ENCODE data around the gene POLR3G.

POLR3G gene

GRCh38 chr5:90477621-90478215 is 3.1 kb downstream of the POLR3G start:
- no peak for TF ChIP-seq POLR2A (IDR thresholded peaks at IDR 0.05; ENCODE audit: low read depth, low read length)
- no peak for DNase-seq (ENCODE audit: insufficient read length, low spot score)
- no peak for FAIRE-seq

DNA sequence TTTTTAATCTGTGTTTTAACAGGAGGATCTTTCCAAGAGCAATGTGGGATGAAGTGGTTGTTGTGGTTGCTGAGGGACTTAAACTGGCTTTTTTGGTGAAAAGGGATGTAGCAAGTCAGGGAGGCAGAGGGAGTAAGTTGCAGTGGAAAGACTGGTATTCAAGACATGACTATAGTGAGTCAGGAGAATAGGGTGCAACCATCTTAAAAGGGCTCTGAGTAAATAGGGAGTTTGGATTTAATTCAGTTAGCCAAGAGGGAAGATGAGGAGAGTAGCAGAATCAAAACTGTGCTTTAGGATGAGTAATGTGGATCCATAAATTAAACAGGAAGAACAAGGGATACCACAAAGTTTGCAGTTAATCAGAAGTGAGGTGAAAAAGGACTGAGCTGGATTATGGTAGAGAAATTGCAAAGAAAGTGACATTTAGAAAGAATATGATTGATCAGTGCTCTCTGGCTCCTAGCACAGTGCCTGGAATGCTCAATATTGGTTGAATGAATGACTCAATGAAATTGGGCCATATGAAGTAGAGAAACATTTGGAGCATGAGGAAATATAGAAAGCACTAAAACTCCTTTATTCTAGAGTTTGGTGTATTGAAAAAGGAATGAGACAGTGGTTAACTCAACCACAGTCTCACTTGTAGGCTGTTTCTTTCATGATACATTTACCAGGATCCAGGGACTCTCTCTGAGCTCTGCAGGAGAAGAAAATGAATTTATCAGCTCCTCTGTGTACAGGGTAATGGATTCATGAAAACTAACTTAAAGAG is 5.1 kb downstream of the POLR3G start:
- DNase-seq (ENCODE audit: insufficient read length, low spot score) (no peak), FAIRE-seq (no peak)
- no peak for TF ChIP-seq POLR2A (IDR thresholded peaks at IDR 0.05; ENCODE audit: low read depth, low read length)

DNA sequence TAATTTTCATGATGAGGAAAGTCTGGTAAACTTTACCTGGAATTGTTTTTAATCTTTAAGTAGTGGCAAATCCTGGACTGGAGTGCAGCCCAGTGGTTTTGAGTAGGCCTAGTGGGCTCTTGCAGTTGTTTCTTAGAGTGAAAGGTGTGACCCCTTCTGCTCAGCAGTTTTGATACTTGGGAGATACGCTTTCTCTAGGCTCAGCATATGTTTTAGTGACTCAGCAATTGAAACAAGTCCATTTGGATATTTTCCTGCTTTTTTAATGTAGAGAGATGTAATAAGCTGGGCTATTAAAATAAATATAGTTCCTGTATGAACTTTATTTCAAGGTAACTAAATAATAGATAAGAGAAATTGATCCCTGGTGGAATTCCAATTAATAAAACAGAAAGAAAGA is 6.0 kb downstream of the POLR3G start:
- FAIRE-seq = no peak
- no peak for TF ChIP-seq POLR2A (IDR thresholded peaks at IDR 0.05; ENCODE audit: low read depth, low read length)
- DNase-seq (ENCODE audit: insufficient read length, low spot score) = no peak

DNA sequence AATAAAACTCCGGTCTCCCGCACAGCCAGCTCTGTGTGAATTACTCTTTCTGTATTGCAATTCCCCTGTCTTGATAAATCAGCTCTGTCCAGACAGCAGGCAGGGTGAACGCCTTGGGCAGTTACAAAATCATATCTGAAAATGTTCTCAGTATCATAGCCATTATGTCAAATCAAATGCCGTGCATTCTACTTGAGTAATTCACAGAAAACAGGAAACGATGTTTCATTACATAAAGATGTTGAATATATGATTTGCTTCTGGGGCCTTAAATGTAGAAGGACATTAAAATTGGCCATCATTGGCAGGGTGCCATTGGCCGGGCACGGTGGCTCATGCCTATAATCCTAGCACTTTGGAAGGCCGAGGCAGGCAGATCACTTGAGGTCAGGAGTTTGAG is 8.5 kb downstream of the POLR3G start:
- no peak for DNase-seq (ENCODE audit: insufficient read length, low spot score)
- TF ChIP-seq POLR2A (IDR thresholded peaks at IDR 0.05; ENCODE audit: low read depth, low read length) = no peak
- FAIRE-seq = no peak

DNA sequence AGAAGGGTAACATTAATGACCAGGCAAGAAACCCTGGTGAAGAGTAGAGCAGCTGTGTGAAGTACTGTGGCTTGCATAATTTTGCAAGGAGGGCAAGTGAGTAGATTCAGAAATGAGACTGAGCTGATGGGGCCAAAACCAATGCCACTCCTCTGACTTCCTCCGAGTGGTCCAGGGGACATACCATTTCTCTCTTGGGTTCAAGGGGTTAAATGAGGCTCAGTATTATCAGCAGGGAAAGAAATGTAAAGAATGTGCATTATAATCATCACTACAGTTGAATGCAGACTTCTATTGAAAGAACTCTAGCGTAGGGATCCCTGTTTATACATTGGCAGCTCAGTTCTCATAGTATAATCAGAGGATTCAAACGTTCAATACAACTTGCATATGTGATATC is 9.9 kb downstream of the POLR3G start:
- DNase-seq (ENCODE audit: insufficient read length, low spot score) = no peak
- no peak for TF ChIP-seq POLR2A (IDR thresholded peaks at IDR 0.05; ENCODE audit: low read depth, low read length)
- no peak for FAIRE-seq

DNA sequence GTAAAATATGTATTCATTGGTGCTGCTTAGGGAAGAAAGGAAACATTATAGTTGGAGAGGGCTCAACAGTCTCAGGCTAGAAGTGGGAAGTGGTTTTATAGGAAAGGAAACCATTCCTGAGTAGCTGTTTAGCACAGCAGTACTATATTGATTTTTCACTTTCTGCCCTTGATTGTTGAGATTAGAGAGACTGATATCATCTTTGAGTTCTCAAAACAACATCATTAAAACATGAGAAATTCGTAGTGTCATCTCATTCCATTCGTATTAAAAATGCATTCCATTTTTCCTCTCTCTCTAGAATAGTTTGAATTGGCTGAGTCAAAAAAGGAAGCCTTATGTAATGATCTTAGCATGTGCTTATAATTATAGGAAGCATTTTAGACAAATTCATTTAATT is 14.1 kb downstream of the POLR3G start:
- FAIRE-seq = peak; percentile 67
- no peak for TF ChIP-seq POLR2A (IDR thresholded peaks at IDR 0.05; ENCODE audit: low read depth, low read length)
- DNase-seq (ENCODE audit: insufficient read length, low spot score) = no peak

GRCh38 chr5:90494043-90494442 is 19.4 kb downstream of the POLR3G start:
- DNase-seq (ENCODE audit: insufficient read length, low spot score) (no peak), FAIRE-seq (no peak)
- no peak for TF ChIP-seq POLR2A (IDR thresholded peaks at IDR 0.05; ENCODE audit: low read depth, low read length)

- DNase-seq (ENCODE audit: insufficient read length, low spot score) = no peak
- no peak for FAIRE-seq
- TF ChIP-seq POLR2A (IDR thresholded peaks at IDR 0.05; ENCODE audit: low read depth, low read length) = no peak
Observed at GRCh38 chr5:90495146-90495545, 20.5 kb downstream of the POLR3G start.

- DNase-seq (ENCODE audit: insufficient read length, low spot score) (no peak), FAIRE-seq (no peak)
- no peak for TF ChIP-seq POLR2A (IDR thresholded peaks at IDR 0.05; ENCODE audit: low read depth, low read length)
Observed at GRCh38 chr5:90503596-90503995, 28.9 kb downstream of the POLR3G start.

- no peak for TF ChIP-seq POLR2A (IDR thresholded peaks at IDR 0.05; ENCODE audit: low read depth, low read length)
- no peak for DNase-seq (ENCODE audit: insufficient read length, low spot score)
- no peak for FAIRE-seq
Observed at GRCh38 chr5:90504743-90505142, 30.1 kb downstream of the POLR3G start.

DNA sequence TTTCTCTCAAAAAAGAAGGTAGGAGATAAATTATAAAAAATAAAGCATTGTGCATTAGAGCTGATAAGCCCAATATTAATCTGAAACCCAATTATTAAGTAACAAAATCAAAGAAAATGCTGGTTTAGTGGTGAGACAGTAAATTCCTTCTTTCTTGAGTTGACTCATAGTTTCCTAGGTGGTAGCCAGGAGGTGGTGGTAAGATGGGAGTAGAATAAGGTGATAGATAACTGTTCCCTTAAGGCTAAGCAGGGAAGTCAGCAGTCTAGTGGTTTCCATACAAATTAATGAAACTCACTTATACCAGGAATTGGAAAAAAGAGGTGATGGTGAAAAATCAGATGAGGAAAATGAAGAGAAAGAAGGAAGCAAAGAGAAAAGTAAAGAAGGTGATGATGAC is 31.6 kb downstream of the POLR3G start:
- TF ChIP-seq POLR2A (IDR thresholded peaks at IDR 0.05; ENCODE audit: low read depth, low read length) = no peak
- FAIRE-seq (no peak), DNase-seq (ENCODE audit: insufficient read length, low spot score) (no peak)

DNA sequence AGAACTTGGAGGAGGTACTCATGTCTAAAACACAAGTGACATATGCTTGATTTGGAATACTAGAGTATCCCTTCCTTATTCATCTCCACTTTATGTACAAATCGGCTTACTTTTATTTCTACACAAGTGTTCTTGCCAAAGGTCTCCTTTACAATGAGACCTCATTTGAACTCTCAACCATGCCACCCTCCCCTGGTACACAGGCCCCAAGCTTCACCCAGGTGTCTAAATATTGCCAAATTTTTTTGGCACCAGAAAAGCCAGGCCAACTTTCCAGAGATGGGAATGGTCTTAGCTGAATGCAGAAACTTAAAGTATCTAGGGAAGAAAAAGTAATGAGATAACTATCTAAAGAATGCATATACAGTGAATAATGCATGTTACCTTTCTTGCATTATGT is 35.8 kb downstream of the POLR3G start:
- DNase-seq (ENCODE audit: insufficient read length, low spot score) (no peak), FAIRE-seq (no peak)
- TF ChIP-seq POLR2A (IDR thresholded peaks at IDR 0.05; ENCODE audit: low read depth, low read length) = no peak

- DNase-seq (ENCODE audit: insufficient read length, low spot score) (no peak), FAIRE-seq (no peak)
- TF ChIP-seq POLR2A (IDR thresholded peaks at IDR 0.05; ENCODE audit: low read depth, low read length) = no peak
Observed at GRCh38 chr5:90514520-90514919, 39.9 kb downstream of the POLR3G start.

- FAIRE-seq (peak; percentile 6), DNase-seq (ENCODE audit: insufficient read length, low spot score) (no peak)
- TF ChIP-seq POLR2A (IDR thresholded peaks at IDR 0.05; ENCODE audit: low read depth, low read length) = no peak
Observed at GRCh38 chr5:90518661-90519060, 44.0 kb downstream of the POLR3G start.

DNA sequence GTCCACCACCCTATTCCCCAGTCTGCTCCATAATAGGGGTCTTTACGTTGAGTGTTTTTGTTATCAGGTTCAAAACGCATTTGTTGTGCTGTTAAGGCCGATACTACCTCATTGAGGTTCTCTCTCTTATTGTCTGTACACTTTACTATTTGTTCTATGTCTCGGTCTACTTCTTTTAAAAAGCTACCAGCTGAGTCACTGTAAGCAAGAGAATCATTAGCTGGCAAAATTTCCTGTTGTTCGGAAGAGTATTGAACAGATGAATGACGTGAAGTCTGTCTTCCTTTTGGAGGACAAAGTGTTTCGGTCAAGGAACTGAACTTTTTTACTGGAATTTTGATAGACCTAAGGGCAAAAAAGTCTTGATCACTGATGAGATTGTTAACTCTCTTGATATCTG is 44.4 kb downstream of the POLR3G start:
- no peak for TF ChIP-seq POLR2A (IDR thresholded peaks at IDR 0.05; ENCODE audit: low read depth, low read length)
- FAIRE-seq = no peak

More for the DNA sequence above, 44.4 kb downstream of the POLR3G start:
- no peak for DNase-seq (ENCODE audit: insufficient read length, low spot score)

All from H54 (cell line).